ENCODE data around the gene UBTD1.
"Not testable (repeated sequence)": the region's sequence is repeated elsewhere in the genome, so short reads cannot be mapped to it uniquely, and the experiment has no call there.

UBTD1 gene

GRCh38 chr10:97498841-97499560, at the start of gene UBTD1:
Gene UBTD1 (plus strand): TSS chr10:97498924. CDS start chr10:97499204, 280 bp downstream.
- DNase-seq (ENCODE audit: low spot score) = peak; percentile 41

- no peak for DNase-seq (ENCODE audit: low spot score)
These were observed 47.9 kb upstream of the UBTD1 start for GRCh38 chr10:97450828-97451227.

- no peak for DNase-seq (ENCODE audit: low spot score)
These were observed 47.1 kb upstream of the UBTD1 start for GRCh38 chr10:97451605-97452004.

- no peak for DNase-seq (ENCODE audit: low spot score)
These were observed 46.4 kb upstream of the UBTD1 start for GRCh38 chr10:97452352-97452751.

GRCh38 chr10:97454330-97455036, 44.2 kb upstream of the UBTD1 start:
- DNase-seq (ENCODE audit: low spot score) = no peak

GRCh38 chr10:97456034-97456685, 42.6 kb upstream of the UBTD1 start:
- no peak for DNase-seq (ENCODE audit: low spot score)

GRCh38 chr10:97456686-97457065, 42.0 kb upstream of the UBTD1 start:
- DNase-seq (ENCODE audit: low spot score) = no peak

- no peak for DNase-seq (ENCODE audit: low spot score)
These were observed 39.6 kb upstream of the UBTD1 start for GRCh38 chr10:97459111-97459510.

- no peak for DNase-seq (ENCODE audit: low spot score)
These were observed 38.8 kb upstream of the UBTD1 start for GRCh38 chr10:97459933-97460332.

- no peak for DNase-seq (ENCODE audit: low spot score)
These were observed 36.4 kb upstream of the UBTD1 start for GRCh38 chr10:97462309-97462708.

- peak; percentile 62 for DNase-seq (ENCODE audit: low spot score)
These were observed 35.2 kb upstream of the UBTD1 start for GRCh38 chr10:97463363-97464132.

- no peak for DNase-seq (ENCODE audit: low spot score)
These were observed 34.5 kb upstream of the UBTD1 start for GRCh38 chr10:97464226-97464625.

GRCh38 chr10:97465982-97466381, 32.7 kb upstream of the UBTD1 start:
- DNase-seq (ENCODE audit: low spot score) = no peak

GRCh38 chr10:97466755-97467154, 32.0 kb upstream of the UBTD1 start:
- DNase-seq (ENCODE audit: low spot score) = no peak

GRCh38 chr10:97468162-97468561, 30.6 kb upstream of the UBTD1 start:
- DNase-seq (ENCODE audit: low spot score) = no peak

GRCh38 chr10:97468781-97469180, 29.9 kb upstream of the UBTD1 start:
- not testable (repeated sequence) for DNase-seq (ENCODE audit: low spot score)

GRCh38 chr10:97474918-97475317, 23.8 kb upstream of the UBTD1 start:
- no peak for DNase-seq (ENCODE audit: low spot score)

- DNase-seq (ENCODE audit: low spot score) = no peak
These were observed 22.7 kb upstream of the UBTD1 start for GRCh38 chr10:97475936-97476594.

- DNase-seq (ENCODE audit: low spot score) = not testable (repeated sequence)
These were observed 19.3 kb upstream of the UBTD1 start for GRCh38 chr10:97479410-97479809.

- no peak for DNase-seq (ENCODE audit: low spot score)
These were observed 18.8 kb upstream of the UBTD1 start for GRCh38 chr10:97479939-97480338.

- DNase-seq (ENCODE audit: low spot score) = no peak
These were observed 17.7 kb upstream of the UBTD1 start for GRCh38 chr10:97481071-97481470.

GRCh38 chr10:97482381-97482780, 16.3 kb upstream of the UBTD1 start:
- no peak for DNase-seq (ENCODE audit: low spot score)
